Epithelial cell of prostate (primary cell): Measurements from ENCODE around the gene CCDC8.
"Not testable (repeated sequence)": the region's sequence is repeated elsewhere in the genome, so short reads cannot be mapped to it uniquely, and the experiment has no call there.

ENCODE experiments used
- DNase-seq: peaks from one replicate; pipeline ENCODE4 v3.0.0-alpha.2; 2011; ENCODE audit warnings: low read depth, low spot score
- H3K27ac ChIP-seq: fragments of 450-650 bp; 2 replicates; pipeline ENCODE4 v1.5.1; 2017; ENCODE audit warnings: mild to moderate bottlenecking

CCDC8 gene

GRCh38 chr19:46407856-46408663 is 5.3 kb downstream of the CCDC8 start:
- DNase-seq, result no peak
- no peak overlapping the region for H3K27ac ChIP-seq

- no peak overlapping the region for H3K27ac ChIP-seq
- no peak for DNase-seq
Measured at GRCh38 chr19:46406976-46407375, 6.4 kb downstream of the CCDC8 start.

- DNase-seq, result no peak
- H3K27ac ChIP-seq, result no peak overlapping the region
Measured at GRCh38 chr19:46404753-46405468, 8.5 kb downstream of the CCDC8 start.

GRCh38 chr19:46404055-46404752 is 9.2 kb downstream of the CCDC8 start:
- no peak for DNase-seq
- peak overlapping the region; percentile 13 for H3K27ac ChIP-seq

- H3K27ac ChIP-seq, result no peak overlapping the region
- no peak for DNase-seq
Measured at GRCh38 chr19:46402725-46403124, 10.6 kb downstream of the CCDC8 start.

- DNase-seq, H3K27ac ChIP-seq: not testable (repeated sequence)
Measured at GRCh38 chr19:46397801-46398479, 15.4 kb downstream of the CCDC8 start.

GRCh38 chr19:46394402-46394797 is 19.0 kb downstream of the CCDC8 start:
- H3K27ac ChIP-seq, result no peak overlapping the region
- DNase-seq, result no peak

- DNase-seq, result no peak
- no peak overlapping the region for H3K27ac ChIP-seq
Measured at GRCh38 chr19:46393456-46394401, 19.6 kb downstream of the CCDC8 start.

GRCh38 chr19:46392837-46393236 is 20.5 kb downstream of the CCDC8 start:
- no peak for DNase-seq
- no peak overlapping the region for H3K27ac ChIP-seq

GRCh38 chr19:46392252-46392801 is 21.0 kb downstream of the CCDC8 start:
- no peak overlapping the region for H3K27ac ChIP-seq
- no peak for DNase-seq

GRCh38 chr19:46391296-46392251 is 21.8 kb downstream of the CCDC8 start:
- no peak overlapping the region for H3K27ac ChIP-seq

GRCh38 chr19:46390866-46391265 is 22.5 kb downstream of the CCDC8 start:
- no peak for DNase-seq
- no peak overlapping the region for H3K27ac ChIP-seq

More at GRCh38 chr19:46391296-46392251, 21.8 kb downstream of the CCDC8 start:
- DNase-seq, result no peak

GRCh38 chr19:46390121-46390858 is 23.1 kb downstream of the CCDC8 start:
- no peak overlapping the region for H3K27ac ChIP-seq
- DNase-seq, result no peak

- no peak for DNase-seq
- no peak overlapping the region for H3K27ac ChIP-seq
Measured at GRCh38 chr19:46388311-46389095, 24.9 kb downstream of the CCDC8 start.

GRCh38 chr19:46387713-46388130 is 25.6 kb downstream of the CCDC8 start:
- H3K27ac ChIP-seq, result no peak overlapping the region
- DNase-seq, result no peak

GRCh38 chr19:46386996-46387712 is 26.2 kb downstream of the CCDC8 start:
- no peak for DNase-seq

More at GRCh38 chr19:46386996-46387712, 26.2 kb downstream of the CCDC8 start:
- H3K27ac ChIP-seq, result no peak overlapping the region
